Breast epithelium (tissue), 4 donors: ENCODE results near the gene PRSS33. TPM values are rescaled to one million over a fixed set of nuclear protein-coding genes. Genes with fewer than 3 reads are reported as not detected.

ENCODE experiments used
- DNase-seq, 2 donors: peaks; one replicate each; pipeline ENCODE4 v3.0.0-alpha.2; 2019; ENCODE audit warnings: low spot score in 2 of 2
- H3K27ac ChIP-seq, 2 donors: fragments of 200-600 bp; sonication (generic) in 1 of 2; one replicate each; pipeline ENCODE4 v1.5.1; 2016 to 2019; ENCODE audit warnings: mild to moderate bottlenecking in 1 of 2
- H3K27me3 ChIP-seq, 2 donors: fragments of 200-600 bp; sonication (generic) in 1 of 2; one replicate each; pipeline versions ENCODE4 v1.5.1 to v1.6.0; 2017 to 2019; ENCODE audit warnings: control low read depth in 1 of 2, mild to moderate bottlenecking in 1 of 2
- H3K36me3 ChIP-seq: fragments of 200-600 bp; one replicate; pipeline ENCODE4 v1.5.1; 2019
- H3K4me1 ChIP-seq, 2 donors: fragments of 200-600 bp; sonication (generic); one replicate each; pipeline ENCODE4 v1.5.1; 2016 to 2019; ENCODE audit warnings: control low read depth in 1 of 2
- H3K4me3 ChIP-seq, 3 donors: fragments of 200-600 bp; sonication (generic); 1 replicate in 2 of 3; 2 replicates in 1 of 3; pipeline ENCODE4 v1.5.1; 2016 to 2019; ENCODE audit warnings: mild to moderate bottlenecking in 3 of 3, moderate library complexity in 2 of 3
- H3K9me3 ChIP-seq, 2 donors: fragments of 200-600 bp; sonication (generic) in 1 of 2; one replicate each; pipeline ENCODE4 v1.5.1; 2016 to 2019; ENCODE audit warnings: control low read depth in 1 of 2
- CTCF ChIP-seq, 3 donors: fragments of 450-650 bp; IDR thresholded peaks; one replicate each; pipeline ENCODE4 v1.5.1; 2016 to 2017; ENCODE audit warnings: antibody characterized with exemption in 3 of 3, mild to moderate bottlenecking in 3 of 3, moderate library complexity in 3 of 3
- POLR2A ChIP-seq: fragments of 450-650 bp; IDR thresholded peaks from one replicate; pipeline ENCODE4 v1.6.1; 2016; ENCODE audit warnings: antibody characterized with exemption, mild to moderate bottlenecking, moderate library complexity
- POLR2AphosphoS5 ChIP-seq, 3 donors: sonication (generic); formaldehyde crosslinking; IDR thresholded peaks; one replicate each; pipeline ENCODE4 v1.6.1; 2017; ENCODE audit warnings: antibody characterized with exemption in 3 of 3
- intact Hi-C: fragments of 100-400 bp; cut with DNase I; formaldehyde crosslinking; loops from one replicate; pipeline ENCODE4 v1.15.1; 2023; ENCODE audit warnings: low total_unique reads
- total RNA-seq, 3 donors: library from RNA; depleted of rRNA; stranded (reverse); fragments of >200 nt; gene quantifications; one replicate each; pipeline ENCODE4 v1.1.0, GENCODE V29; 2016

PRSS33 gene
- total RNA-seq, 3 donors from 2014 or later, result not detected

DNA sequence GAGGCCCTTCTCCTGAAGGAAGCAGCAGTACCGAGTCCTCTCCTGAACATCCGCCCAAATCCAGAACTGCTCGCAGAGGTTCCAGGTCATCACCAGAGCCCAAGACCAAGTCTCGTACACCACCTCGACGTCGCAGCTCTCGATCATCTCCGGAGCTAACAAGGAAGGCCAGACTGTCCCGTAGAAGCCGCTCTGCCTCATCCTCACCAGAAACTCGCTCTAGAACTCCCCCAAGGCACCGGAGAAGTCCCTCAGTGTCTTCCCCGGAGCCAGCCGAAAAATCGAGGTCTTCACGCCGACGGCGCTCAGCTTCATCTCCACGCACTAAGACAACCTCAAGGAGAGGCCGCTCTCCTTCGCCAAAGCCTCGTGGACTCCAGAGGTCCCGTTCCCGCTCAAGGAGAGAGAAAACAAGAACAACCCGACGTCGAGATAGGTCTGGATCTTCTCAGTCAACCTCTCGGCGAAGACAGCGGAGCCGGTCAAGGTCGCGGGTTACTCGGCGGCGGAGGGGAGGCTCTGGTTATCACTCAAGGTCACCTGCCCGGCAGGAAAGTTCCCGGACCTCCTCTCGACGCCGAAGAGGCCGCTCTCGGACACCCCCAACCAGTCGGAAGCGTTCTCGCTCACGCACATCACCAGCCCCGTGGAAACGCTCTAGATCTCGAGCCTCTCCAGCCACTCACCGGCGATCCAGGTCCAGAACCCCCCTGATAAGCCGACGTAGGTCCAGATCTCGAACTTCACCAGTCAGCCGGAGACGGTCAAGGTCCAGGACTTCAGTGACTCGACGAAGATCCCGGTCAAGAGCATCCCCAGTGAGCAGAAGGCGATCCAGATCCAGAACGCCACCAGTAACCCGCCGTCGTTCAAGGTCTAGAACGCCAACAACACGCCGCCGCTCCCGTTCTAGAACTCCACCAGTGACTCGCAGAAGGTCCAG, 21.6 kb downstream of the PRSS33 start:
- peaks cover 23% of the 10 kb centered on the region for H3K36me3 ChIP-seq
- H3K27me3 ChIP-seq, result no peaks in the 10 kb centered on the region
- no peak for DNase-seq
- H3K4me1 ChIP-seq, result no peaks in the 10 kb centered on the region
- intact Hi-C loops, result no loop called here
- TF ChIP-seq CTCF (IDR thresholded peaks at IDR 0.05) (no peak), POLR2AphosphoS5 (IDR thresholded peaks at IDR 0.05) (no peak), POLR2A (no peak)
- H3K4me3 ChIP-seq, result no peak overlapping the region
- no peaks in the 10 kb centered on the region for H3K9me3 ChIP-seq
- no peak overlapping the region for H3K27ac ChIP-seq

DNA sequence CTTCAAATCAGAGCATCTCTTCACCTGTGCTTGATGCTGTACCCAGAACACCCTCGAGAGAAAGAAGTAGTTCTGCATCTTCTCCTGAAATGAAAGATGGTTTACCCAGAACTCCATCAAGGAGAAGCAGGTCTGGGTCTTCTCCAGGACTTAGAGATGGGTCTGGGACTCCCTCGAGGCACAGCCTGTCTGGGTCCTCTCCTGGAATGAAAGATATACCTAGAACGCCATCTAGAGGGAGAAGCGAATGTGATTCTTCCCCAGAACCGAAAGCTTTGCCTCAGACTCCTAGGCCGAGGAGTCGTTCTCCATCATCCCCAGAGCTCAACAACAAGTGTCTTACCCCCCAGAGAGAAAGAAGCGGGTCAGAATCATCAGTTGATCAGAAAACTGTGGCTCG, 22.6 kb downstream of the PRSS33 start:
- Histone ChIP-seq H3K27ac (no peak overlapping the region), H3K27me3 (no peaks in the 10 kb centered on the region), H3K36me3 (peaks cover 22% of the 10 kb centered on the region), H3K4me3 (no peak overlapping the region), H3K4me1 (no peaks in the 10 kb centered on the region), H3K9me3 (no peaks in the 10 kb centered on the region)
- TF ChIP-seq POLR2AphosphoS5 (IDR thresholded peaks at IDR 0.05), result no peak
- TF ChIP-seq POLR2A, result no peak
- TF ChIP-seq CTCF (IDR thresholded peaks at IDR 0.05), result no peak
- intact Hi-C loops, result no loop called here
- DNase-seq, result no peak

GRCh38 chr16:2763173-2763572, 24.2 kb downstream of the PRSS33 start:
- H3K36me3 ChIP-seq, result peaks cover 20% of the 10 kb centered on the region
- H3K27me3 ChIP-seq, result no peaks in the 10 kb centered on the region
- no peak overlapping the region for H3K27ac ChIP-seq
- intact Hi-C loops, result no loop called here
- no peak for TF ChIP-seq POLR2A
- no peak for TF ChIP-seq POLR2AphosphoS5 (IDR thresholded peaks at IDR 0.05)
- no peak for TF ChIP-seq CTCF (IDR thresholded peaks at IDR 0.05)
- no peak overlapping the region for H3K4me3 ChIP-seq
- no peak for DNase-seq
- H3K9me3 ChIP-seq, result no peaks in the 10 kb centered on the region
- H3K4me1 ChIP-seq, result no peaks in the 10 kb centered on the region

GRCh38 chr16:2762711-2763110, 24.6 kb downstream of the PRSS33 start:
- Histone ChIP-seq H3K27me3 (no peaks in the 10 kb centered on the region), H3K4me1 (no peaks in the 10 kb centered on the region)
- no peak for TF ChIP-seq POLR2A
- no peak for TF ChIP-seq CTCF (IDR thresholded peaks at IDR 0.05)
- TF ChIP-seq POLR2AphosphoS5 (IDR thresholded peaks at IDR 0.05), result no peak

DNA sequence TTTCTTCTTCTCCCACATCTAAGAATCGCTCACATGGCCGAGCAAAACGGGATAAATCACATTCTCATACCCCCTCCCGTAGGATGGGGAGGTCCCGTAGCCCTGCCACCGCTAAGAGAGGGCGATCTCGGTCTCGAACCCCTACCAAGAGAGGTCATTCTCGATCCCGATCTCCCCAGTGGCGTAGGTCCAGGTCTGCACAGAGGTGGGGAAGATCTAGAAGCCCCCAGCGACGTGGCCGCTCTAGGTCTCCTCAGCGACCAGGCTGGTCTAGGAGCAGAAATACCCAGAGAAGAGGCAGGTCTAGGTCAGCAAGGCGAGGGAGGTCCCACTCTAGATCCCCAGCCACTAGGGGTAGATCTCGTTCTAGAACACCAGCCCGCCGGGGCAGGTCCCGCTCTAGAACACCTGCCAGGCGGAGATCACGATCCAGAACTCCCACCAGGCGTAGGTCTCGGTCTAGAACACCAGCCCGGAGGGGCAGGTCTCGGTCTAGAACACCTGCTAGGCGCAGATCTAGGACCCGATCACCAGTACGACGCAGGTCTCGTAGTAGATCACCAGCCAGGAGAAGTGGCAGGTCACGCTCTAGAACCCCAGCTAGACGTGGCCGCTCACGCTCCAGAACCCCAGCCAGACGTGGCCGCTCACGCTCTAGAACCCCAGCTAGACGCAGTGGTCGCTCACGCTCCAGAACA, 25.3 kb downstream of the PRSS33 start:
- intact Hi-C loops, result no loop called here
- H3K4me1 ChIP-seq, result no peaks in the 10 kb centered on the region
- TF ChIP-seq POLR2A, result no peak
- no peak for TF ChIP-seq POLR2AphosphoS5 (IDR thresholded peaks at IDR 0.05)
- TF ChIP-seq CTCF (IDR thresholded peaks at IDR 0.05), result no peak
- peaks cover 22% of the 10 kb centered on the region for H3K36me3 ChIP-seq
- no peaks in the 10 kb centered on the region for H3K27me3 ChIP-seq
- H3K9me3 ChIP-seq, result no peaks in the 10 kb centered on the region
- H3K27ac ChIP-seq, result no peak overlapping the region
- no peak for DNase-seq
- no peak overlapping the region for H3K4me3 ChIP-seq

More at GRCh38 chr16:2762711-2763110, 24.6 kb downstream of the PRSS33 start:
- no peak overlapping the region for H3K4me3 ChIP-seq
- no peaks in the 10 kb centered on the region for H3K9me3 ChIP-seq
- DNase-seq, result no peak
- no peak overlapping the region for H3K27ac ChIP-seq
- intact Hi-C loops, result no loop called here
- H3K36me3 ChIP-seq, result peaks cover 22% of the 10 kb centered on the region
